ACHN (cell line): Measurements from ENCODE around the gene PPP1R9B.

Experiments used
- DNase-seq: peaks from one replicate; pipeline ENCODE4 v3.0.0-alpha.2; 2015
- in situ Hi-C: cut with HindIII; loops from 2 replicates; pipeline ENCODE4 v1.10.0; 2017; ENCODE audit warnings: low sequenced_read_pairs, low pct_ligation_motif_present, low pct_unique_long_range_greater_than_20kb

PPP1R9B gene

GRCh38 chr17:50088952-50089825, 61.3 kb downstream of the PPP1R9B start:
- in situ Hi-C loops = no loop called here
- DNase-seq = no peak

- DNase-seq = no peak
- in situ Hi-C loops = no loop called here
Observed at GRCh38 chr17:50087912-50088405, 62.5 kb downstream of the PPP1R9B start.

GRCh38 chr17:50087246-50087911, 63.1 kb downstream of the PPP1R9B start:
- in situ Hi-C loops = no loop called here
- peak; percentile 64 for DNase-seq
